Stimulated activated CD8-positive, alpha-beta memory T cell treated with anti-CD3 and anti-CD28 coated beads, Interleukin-2, amount 100 ng/mL, for 48 hours (primary cell): ENCODE measurements around the gene CDX1.

ENCODE experiments used
- DNase-seq, 2 donors: peaks; one replicate each; pipeline ENCODE4 v3.0.0-alpha.2; 2020; ENCODE audit warnings: low read depth in 2 of 2

CDX1 gene

GRCh38 chr5:150166650-150167511 is at the start of gene CDX1:
TSS of gene CDX1 (plus strand) at chr5:150166778. CDS start at chr5:150166877, 99 bp downstream.
- no peak for DNase-seq

DNA sequence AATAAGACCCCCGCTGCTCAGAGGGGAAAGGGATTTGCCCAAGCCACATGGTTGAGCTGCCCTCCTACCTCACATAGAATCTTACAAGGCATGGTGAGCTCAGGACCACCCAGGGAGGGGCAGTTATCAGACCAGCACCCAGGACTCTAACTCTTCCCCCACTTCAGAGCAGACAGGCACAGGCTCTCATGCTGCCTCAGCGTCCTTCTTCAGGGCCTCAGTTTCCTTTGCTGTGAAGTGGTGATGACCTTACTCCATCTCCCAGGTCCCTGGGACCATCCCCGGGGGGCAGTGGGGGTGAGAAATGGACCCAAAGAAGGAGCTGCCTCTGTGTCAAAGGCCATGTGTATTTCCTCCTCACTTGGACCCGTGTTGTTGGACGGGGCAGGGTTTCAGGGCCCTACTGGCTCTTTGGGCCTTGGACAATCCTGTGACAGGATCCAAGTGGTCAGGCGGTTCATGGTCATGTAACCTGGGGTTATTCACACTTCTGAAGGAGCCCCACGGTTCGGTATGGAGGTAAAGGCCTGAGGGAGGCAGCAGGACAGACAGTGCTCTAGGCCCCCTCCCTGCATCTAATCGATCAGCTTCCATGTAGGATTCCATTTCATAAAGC is 48.5 kb upstream of the CDX1 start:
- DNase-seq = no peak

DNA sequence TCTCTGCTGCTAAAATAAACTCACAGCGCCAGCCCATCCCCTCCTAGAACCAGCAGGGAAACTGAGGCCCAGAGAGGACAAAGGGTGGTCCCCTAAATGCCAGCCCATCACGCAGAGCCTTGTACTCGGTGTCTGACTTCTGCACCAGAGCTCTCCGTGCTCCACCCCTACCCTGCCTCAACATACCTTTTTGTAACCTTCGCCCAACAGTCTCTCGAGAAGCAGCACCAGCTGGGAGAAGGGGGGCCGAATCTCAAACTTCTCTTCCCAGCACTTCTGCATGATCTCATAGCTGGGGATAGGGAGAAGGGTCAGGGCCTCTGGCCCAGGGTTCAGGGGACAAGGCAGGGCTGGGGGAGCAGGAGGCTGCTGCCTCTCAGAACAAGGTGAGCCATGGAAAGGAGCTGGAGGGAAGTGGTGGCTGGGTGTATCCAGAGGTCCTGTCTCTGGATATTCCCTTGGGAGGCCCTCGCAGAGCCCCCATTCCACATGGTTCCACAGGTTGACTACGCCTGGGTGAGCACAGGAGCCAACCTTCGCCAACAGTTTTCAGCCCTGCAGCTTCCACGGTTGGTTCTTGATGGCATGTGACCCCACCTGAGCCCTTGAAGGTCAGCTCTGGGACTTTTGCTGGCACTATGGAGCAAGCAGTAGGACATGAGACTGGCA is 47.9 kb upstream of the CDX1 start:
- no peak for DNase-seq

- no peak for DNase-seq
Observed at GRCh38 chr5:150119421-150120061, 47.0 kb upstream of the CDX1 start.

- DNase-seq = no peak
Observed at GRCh38 chr5:150120062-150120441, 46.5 kb upstream of the CDX1 start.

DNA sequence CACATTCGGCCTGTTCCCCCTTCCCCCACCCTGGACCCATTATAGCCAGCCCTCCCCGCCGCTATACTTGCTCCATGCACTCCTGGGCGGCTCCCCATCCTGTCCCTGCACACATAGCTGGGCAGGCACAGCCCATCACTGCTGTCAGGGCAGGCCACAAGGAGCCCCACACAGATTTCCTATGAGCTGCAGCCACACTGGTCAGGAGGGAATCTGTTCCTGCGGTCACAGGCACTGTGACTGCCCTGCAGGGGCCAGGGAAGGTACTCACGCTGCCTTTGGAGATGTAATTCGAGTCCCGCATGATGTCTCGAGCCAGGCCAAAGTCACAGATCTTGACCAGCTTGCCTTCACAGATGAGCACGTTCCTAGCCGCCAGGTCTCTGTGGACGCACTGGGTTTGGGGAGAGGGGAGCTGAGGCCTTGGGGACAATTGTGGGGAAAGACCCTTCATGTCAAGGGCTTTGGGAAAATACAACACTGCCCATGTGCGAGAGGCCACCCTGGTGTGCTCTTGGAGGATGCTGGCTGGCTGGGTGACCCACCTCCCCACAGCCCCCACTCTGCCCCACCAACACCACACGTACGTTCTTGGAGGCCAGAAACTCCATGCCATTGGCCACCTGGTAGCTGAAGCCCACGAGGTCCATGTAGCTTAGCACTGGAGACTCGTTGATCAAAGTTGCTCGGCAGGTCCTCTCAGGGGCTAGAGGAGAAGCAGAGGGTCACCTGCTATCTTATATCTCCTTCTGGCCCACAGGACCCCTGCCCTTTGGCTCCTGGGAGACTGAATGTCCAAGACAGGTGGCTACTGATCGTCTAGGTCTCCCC is 45.7 kb upstream of the CDX1 start:
- DNase-seq = no peak

- DNase-seq = no peak
Observed at GRCh38 chr5:150121448-150122157, 45.0 kb upstream of the CDX1 start.

DNA sequence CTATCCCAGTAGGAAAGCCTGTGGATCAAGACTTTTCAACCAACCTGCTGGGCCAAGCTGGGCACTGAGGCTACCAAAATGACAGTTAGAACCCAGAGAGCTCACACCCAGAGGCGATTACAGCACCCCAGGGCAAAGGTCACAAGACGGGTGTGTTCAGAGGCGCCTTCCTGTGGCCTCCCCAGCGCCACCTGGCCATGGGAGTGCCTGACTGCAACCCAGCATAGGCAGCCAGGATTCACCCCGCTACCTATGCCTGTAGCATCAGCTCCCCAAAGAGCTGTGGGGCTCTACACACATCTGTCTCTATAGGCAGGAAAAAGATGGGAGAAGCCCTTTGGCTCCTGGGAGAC is 44.4 kb upstream of the CDX1 start:
- DNase-seq = peak in 1 of 2 donors; percentile 9

DNA sequence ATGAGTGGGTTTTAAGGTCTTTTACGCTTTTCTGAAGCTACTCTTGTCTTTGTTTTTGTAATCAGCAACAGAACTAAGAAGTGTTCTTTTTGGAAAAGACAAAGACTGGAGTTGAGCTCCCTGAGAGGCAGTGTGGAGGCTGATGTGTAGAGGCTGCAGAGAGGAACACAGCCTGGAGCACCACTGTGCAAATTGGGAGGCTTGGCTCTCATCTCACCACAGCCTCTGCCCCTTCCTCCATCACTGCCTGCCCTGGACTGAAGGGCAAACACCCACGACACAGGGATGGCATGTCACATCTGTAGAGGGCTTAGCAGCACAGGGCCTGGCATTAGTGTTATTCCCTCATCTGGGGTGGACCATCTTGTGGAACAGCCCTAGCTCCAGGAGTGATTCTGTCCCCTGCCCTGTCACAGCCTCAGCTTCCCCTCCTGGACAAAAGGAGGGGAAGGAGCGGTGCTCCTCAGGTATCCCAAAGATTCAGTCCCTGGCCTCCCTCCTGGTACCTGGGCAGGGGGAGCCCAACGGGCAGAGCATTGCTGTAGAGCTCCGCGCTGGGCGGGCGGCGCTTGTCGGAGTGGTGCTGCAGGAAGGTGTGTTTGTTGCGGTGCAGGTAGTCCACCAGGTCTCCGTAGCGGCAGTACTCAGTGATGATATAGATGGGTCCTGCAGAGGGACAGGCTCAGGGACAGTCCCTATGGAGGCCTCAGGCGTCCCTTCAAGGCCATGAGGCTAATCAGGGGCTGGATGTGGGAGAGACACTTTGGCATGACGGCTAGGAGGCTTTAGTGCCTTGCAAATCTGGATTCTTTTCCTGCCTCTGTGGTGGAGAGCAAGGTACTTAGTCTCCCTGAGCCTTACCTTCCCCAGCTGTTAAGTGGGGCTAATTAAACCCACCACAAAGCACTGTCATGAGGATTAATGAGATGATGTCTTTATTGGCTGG is 43.8 kb upstream of the CDX1 start:
- DNase-seq = no peak

GRCh38 chr5:150123542-150123941 is 43.0 kb upstream of the CDX1 start:
- no peak for DNase-seq

GRCh38 chr5:150124111-150124557 is 42.4 kb upstream of the CDX1 start:
- DNase-seq = no peak

DNA sequence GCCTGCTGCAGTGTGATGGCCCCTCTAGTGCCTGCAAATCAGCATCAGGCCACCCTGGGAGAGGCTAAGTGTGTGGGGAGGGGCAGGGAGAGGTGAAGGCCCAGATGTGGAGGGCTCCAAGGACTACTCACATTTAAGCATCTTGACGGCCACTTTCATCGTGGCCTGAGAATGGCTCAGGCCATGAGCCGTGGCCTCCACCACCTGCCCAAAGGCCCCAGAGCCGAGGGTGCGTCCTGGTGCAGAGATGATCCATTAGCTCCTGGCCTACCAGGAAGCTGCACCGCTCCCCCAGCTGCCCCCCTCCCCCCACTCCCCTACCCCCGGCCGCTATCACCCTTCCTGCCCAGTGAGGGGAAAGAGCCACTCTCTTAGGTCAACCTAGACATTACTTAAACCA is 42.0 kb upstream of the CDX1 start:
- DNase-seq = no peak

GRCh38 chr5:150125334-150125733 is 41.2 kb upstream of the CDX1 start:
- DNase-seq = no peak

DNA sequence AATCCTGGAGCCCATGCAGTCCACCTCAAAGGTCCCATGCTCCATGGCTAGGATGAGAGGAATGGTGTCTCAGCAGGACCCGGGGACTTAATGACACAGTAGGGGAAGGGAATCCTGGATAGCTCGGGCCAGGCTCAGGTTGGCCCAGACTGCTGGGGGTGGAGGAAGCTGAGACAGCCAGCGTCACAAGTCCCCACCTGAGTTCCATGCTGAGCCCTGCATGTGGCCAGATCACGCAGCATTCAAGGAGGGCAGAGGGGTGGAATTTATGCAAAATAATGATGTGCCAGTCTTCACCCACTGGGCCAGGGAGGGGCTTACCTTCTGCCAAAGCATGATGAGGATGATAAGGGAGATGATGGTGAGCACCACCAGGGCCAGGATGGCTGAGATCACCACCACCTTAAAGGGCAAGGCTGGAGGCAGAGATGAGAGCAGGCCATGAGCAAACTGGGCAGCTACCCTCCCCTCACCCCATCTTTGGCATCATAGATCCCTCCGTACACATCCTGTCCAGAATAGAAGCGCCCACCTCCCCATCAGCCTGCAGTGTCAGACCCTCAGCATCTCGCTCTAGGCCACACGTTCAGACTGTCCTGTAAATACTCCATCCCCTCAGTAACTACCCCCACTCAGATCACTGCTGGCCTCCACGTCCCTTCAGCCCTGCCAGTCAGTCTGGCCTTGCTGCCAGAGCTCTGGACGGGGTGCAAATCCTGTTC is 40.2 kb upstream of the CDX1 start:
- DNase-seq = no peak

DNA sequence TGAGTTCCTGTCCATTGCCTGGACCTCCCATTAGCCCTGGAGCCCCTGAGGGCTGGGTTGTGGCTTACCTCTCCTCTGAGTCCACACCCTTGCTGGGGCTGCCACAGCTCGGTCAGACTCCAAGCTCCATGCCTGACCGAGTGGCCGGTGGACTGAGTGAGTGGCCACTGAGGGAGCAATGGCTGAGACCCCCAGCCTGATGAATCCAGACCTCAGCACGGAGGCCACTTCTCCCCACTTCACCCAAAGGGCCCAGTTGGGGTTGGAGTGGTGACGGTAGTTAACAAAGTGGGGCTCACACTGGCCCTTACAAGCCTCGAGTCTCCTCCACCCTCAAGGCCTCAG is 39.7 kb upstream of the CDX1 start:
- DNase-seq = no peak

DNA sequence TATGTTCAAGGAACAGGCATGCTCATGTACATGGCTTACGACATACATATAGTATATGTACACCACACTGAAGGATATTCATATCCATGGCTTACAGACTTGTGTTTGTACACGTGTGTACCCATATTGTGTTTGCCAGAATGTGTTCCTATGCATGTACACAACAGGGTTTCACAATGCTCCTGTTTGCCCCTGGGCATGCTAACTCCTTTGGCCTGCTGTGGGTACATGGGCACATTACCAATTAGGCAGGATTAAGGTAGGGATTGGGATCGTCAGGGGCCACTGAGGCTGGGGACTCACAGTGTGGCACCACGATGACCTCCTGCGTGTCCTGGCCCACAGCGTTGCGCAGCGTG is 37.1 kb upstream of the CDX1 start:
- no peak for DNase-seq

DNA sequence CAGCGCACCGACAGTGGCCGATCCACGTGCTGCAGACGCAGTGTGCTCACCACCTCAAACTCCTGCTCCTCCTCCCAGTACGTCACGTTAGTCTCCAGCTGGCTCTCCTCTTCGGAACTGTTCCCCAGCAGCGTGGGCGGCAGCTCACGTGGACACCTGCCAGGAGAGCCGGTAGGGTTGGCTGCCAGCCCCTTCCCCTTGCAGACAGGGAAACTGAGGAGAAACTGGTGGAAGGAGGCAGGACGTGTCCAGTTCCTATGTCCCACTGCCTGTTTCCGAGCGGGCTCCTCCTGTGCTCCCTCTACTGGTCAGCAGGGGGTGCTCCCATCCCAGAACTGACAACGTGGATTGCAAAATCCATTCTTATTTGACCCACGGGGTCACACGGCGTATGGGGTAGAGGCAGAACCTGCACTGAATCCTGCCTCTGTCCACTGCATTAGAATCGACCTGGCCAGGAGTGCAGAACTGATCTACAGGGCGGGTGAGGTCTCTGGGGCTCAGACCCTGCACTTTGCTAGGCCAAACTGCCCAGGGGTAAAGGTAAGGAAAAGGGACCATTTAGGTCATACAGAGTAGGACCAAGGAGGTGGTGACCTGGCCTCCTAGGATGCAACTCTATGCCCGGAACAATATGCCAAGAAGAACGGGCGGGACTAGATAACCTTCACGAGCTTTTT is 36.6 kb upstream of the CDX1 start:
- peak; percentile 19 to 28 for DNase-seq

DNA sequence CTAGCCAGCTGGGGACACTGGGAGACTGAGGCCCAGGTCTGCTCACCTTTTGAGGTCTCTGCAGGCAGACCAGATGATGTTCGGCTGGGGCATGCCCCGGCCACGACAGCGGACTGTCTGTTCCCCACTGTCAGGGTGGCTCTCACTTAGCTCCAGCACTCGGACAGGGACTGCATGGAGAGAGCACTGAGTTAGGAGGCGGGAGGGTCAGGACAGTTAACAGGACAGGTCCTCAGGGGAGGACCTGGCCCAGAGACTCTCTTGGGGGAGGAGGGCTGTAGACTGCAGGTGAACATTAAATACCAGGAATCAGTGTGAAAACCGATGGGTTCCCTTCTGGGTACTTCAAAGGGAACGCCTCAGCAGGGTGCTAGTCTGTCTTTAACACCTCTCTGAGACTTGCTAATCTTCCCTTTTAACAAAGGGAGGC is 36.1 kb upstream of the CDX1 start:
- DNase-seq = no peak

DNA sequence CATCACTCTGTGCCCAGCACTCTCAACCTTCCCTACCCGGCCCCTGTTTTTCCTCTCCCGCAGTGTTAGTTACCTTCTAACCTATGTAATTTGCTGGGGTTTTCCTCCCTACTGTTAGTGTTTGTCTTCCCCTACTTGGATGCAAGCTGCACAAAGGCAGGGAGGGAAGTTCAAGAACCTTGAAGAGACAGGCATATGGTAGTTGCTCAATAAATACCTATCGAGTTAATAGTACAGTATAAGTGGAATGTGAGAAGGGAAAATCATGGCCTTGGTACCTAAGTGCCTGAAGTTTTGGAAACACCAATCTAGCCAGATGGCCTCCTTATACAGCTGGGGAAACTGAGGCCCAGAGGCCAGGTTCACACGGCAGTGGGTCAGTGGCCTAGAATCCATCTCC is 35.1 kb upstream of the CDX1 start:
- DNase-seq = no peak
